HG03135 (cell line): Measurements from ENCODE around the gene ZNF480.
"Not testable (repeated sequence)": the region's sequence is repeated elsewhere in the genome, so short reads cannot be mapped to it uniquely, and the experiment has no call there.

ENCODE experiments used
- ATAC-seq: cut with Tn5 transposase; IDR thresholded peaks from one replicate; pipeline ENCODE4 v1.9.1; 2021; ENCODE audit warnings: mild to moderate bottlenecking, moderate library complexity; ENCODE audit not compliant: unreplicated experiment

Gene ZNF480

DNA sequence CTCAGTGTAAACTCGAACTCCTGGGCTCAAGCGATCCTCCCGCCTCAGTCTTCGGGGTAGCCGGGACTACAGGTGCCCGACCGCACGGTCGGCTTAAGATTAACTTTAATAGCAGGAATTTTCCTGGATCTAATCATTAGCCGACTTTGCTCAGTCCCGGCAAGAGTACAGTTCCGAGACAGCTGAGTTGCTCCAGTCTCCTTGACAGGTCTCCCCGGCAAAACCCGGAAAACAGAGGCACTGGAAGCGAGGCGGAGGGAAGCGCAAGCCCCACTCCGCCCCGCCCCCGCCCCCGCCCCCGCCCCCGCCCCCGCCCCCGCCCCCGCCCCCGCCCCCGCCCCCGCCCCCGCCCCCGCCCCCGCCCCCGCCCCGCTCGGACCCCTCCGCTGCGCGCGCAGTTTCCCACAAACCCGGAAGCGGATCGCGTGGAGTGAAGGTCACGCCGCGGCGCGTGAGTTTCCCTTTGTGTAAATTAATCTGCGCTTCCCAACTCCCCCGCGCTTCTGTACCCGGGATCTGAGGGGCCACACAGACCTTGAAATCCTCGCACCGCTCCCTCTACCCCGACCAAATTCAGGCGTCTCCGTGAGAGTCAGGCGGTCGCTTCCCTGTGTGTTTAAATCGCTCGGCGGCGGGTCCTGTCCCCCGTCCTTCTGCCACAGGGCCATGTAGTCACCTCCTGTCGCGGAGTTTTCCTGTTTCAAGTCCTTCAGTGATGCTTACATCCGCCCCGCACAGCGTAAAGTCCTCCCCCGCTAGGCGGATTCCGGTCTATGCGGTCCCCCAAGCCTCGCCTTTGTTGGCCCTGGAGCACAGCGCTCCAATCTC lies at the start of gene ZNF480:
ZNF480 (plus strand) TSS at position 397 of the 828 bp plus-strand sequence. CDS start 3,244 bp downstream, outside the sequence.
- peak; percentile 53 for ATAC-seq

DNA sequence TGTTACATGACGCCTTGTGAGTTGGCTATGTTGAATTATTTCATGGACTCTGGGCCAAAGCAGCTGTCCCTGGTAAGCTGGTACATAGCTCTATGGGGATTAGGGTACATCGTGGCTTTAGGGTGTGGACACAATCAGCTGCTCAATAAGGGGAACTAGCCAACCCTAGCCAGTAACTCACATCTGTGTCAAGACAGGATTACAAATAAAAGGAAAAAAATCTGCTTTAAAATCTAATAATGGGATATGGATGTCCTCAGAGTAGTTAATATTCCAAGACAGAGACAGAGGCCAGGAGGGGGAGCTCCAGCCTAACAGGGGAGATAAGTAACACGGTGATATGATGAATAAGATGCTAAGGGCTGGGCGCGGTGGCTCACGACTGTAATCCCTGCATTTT lies 48.7 kb upstream of the ZNF480 start:
- ATAC-seq, result no peak

DNA sequence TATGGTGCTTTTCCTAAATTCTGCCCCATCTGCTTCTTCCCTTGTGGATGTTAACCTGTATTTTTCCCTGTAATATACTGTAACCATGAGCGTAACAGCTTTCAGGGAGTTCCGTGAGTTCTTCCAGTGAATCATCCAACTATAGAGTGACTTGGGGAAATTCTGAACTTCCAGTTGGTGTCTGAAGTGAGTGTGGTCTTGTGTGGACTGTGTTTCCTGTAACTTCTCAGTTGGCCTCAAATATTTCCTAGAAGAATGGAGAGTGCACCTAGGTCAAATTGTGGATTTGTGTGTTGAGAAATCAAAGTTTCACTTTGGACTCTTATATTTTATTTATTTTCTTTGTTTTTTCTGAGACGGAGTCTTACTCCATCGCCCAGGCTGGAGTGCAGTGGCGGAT lies 38.5 kb upstream of the ZNF480 start:
- no peak for ATAC-seq

DNA sequence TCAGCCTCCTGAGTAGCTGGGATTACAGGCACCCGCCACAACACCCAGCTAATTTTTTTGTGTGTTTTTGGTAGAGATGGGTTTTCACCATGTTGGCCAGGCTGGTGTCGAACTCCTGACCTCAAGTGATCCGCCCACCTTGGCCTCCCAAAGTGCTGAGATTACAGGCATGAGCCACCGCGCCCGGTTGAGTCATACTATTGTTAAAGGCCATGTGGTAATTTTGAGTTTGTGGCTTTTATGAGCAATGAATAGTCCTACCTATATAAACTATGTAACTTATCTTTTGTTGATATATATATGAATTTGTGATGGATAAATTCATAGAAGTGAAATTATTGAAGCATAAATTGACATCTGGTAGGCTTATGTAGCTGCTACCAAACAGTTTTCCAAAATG lies 31.4 kb upstream of the ZNF480 start:
- not testable (repeated sequence) for ATAC-seq

- peak; percentile 95 for ATAC-seq
Observed at GRCh38 chr19:52269338-52270261, 27.4 kb upstream of the ZNF480 start, which contains the start of gene ZNF766. Gene ZNF766 (plus strand): TSS chr19:52269587. CDS start chr19:52269614, 27 bp downstream.

- ATAC-seq, result no peak
Observed at GRCh38 chr19:52270266-52270885, 26.6 kb upstream of the ZNF480 start.

- ATAC-seq, result no peak
Observed at GRCh38 chr19:52273301-52273700, 23.7 kb upstream of the ZNF480 start.

- no peak for ATAC-seq
Observed at GRCh38 chr19:52274191-52274590, 22.8 kb upstream of the ZNF480 start.

GRCh38 chr19:52275988-52276387 lies 21.0 kb upstream of the ZNF480 start:
- no peak for ATAC-seq

GRCh38 chr19:52277471-52277870 lies 19.5 kb upstream of the ZNF480 start:
- ATAC-seq, result no peak

DNA sequence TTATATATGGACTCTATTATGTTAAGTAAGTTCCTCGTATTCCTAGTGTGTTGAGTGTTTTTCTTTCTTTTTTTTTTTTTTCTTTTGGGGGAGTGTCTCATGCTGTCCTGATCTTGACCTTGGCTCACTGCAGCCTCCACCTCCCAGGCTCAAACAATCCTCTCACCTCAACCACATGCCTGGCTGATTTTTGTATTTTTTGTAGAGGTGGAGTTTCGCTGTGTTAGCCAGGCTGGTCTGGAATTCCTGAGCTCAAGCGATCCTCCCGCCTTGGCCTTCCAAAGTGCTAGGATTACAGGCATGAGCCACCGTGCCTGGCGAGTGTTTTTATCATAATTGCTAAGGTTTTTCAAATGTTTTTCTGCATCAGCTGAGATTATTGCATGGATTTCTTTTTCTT lies 10.7 kb upstream of the ZNF480 start:
- ATAC-seq, result no peak

DNA sequence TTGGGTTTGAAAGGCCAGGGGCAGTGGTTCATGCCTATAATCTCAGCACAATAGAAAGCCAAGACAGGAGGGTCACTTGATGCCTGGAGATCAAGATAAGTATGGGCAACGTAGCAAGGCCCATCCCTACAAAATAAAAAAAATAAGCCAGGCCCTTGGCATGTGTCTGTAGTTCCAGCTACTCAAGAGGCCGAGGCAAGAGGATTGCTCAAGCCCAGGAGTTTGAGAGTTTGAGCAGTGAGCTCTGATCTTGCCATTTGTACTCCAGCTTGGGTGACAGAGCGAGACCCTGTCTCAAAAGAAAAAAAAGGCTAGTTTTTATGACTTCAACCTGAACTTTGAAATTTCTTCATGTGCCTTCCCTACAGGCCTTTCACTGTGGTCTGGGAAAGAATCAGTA lies 5.2 kb upstream of the ZNF480 start:
- no peak for ATAC-seq

DNA sequence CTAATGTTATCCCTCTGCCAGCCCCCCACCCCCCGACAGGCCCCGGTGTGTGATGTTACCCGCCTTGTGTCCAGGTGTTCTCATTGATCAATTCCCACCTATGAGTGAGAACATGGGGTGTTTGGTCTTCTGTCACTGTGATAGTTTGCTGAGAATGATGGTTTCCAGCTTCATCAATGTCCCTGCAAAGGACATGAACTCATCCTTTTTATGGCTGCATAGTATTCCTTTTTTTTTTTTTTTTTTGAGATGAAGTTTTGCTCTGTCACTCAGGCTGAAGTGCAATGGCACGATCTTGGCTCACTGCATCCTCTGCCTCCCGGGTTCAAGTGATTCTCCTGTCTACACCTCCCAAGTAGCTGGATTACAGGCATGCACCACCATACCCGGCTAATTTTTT lies 4.0 kb upstream of the ZNF480 start:
- ATAC-seq, result not testable (repeated sequence)

DNA sequence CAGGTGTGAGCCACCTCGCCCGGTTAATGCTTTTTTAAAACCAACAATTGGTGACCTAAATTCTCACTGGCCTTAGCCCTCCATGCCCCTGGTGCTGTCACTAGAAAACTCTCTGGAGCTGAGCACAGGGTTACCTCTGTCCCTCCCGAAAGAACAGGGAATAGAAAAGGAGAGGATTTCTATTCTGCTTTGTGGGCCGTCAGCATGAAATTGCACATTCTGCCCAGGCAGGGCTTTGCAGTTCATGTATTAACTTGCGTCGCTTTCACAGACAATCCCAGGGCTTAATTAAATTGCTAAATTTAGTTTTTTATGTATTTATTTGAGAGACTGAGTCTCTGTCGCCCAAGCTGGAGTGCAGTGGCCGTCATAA lies 583 bp upstream of the ZNF480 start:
- peak; percentile 10 for ATAC-seq

DNA sequence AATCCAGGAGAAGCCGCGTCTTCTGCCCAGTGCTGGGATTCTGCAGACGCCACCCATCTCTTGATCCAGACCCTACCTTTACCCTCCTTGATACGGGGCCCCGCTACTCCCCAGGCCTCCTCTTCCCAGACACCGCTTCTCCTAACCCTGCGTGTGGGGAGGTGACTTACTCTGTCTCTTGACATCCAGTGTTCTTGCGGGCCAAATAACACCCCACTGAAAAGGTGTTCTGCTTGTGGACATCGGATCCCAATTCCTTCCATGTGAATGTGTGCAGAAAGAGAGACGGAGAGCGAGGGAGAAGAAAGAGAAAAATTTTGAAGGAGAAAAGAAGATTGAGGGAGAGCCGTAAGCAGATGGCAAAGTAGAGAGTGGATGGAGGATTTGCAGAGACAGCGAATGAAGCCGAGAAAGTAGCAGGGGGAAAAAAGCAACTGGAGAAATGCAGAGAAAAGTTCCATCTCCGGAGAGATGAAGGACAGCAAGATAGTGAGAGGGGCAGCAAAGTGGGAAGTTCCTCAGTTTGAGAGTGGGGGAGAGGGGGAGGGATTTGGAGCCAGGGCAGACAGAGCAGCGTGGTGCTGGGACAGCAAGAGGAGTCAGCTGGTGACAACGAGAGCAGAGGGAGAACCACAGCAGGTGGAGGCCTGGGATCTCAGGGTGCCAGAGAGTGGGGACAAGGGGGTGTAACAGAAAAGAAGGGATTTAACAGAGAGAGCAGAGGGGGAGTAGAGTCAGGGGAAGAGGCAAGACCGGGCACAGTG lies 814 bp downstream of the ZNF480 start:
- ATAC-seq, result no peak

GRCh38 chr19:52307275-52307674 lies 10.3 kb downstream of the ZNF480 start:
- ATAC-seq, result no peak

DNA sequence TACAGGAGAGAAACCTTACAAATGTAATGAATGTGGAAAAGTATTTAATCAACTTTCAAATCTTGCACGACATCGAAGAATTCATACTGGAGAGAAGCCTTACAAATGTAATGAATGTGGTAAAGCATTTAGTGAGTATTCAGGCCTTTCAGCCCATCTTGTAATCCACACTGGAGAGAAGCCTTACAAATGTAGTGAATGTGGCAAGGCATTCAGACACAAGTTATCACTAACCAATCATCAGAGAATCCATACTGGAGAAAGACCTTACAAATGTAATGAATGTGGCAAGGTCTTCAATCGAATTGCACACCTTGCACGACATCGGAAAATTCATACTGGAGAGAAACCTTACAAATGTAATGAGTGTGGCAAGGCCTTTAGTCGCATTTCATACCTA lies 25.5 kb downstream of the ZNF480 start:
- ATAC-seq, result no peak

DNA sequence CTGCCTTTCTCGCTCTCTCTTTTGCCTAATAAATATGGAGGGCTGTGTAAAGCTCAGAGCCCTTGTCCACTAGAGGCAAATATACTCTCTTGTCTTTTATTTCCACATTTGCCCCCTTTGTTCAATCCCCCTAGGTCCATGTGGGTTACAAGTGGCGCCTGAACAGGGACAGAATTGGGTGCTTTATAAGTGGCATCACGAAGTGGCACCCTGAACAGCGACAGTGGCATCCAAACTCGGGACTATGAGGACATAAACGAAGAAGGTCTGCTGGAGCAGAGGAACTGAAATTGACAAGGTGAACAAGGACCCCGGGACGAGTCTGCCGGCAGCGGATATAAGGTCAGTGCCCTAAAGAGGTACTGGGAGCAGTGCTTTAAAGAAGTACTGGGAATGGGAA lies 34.8 kb downstream of the ZNF480 start:
- no peak for ATAC-seq

DNA sequence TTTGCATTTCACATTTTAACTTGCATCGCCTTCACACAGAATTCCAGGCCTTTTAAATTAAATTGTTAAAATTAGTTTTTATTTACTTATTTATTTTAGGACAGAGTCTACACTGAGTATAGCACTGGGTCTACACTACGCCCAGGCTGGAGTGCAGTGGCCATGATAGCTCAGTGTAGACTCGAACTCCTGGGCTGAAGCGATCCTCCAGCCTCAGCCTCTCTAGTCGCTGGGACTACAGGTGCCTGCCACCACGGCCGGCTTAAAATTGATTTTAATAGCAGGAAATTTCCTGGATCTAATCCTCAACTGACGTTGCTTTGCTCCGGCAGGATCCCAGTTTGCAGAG lies 38.8 kb downstream of the ZNF480 start:
- ATAC-seq, result no peak

- ATAC-seq, result peak; percentile 83
Observed at GRCh38 chr19:52336117-52336790, 39.3 kb downstream of the ZNF480 start, which contains the start of gene ZNF610. Gene ZNF610 (plus strand): TSS chr19:52336243. CDS start chr19:52349173, 12,930 bp downstream.
